Measurements from ENCODE around the gene CCDC97.

CCDC97 gene

DNA sequence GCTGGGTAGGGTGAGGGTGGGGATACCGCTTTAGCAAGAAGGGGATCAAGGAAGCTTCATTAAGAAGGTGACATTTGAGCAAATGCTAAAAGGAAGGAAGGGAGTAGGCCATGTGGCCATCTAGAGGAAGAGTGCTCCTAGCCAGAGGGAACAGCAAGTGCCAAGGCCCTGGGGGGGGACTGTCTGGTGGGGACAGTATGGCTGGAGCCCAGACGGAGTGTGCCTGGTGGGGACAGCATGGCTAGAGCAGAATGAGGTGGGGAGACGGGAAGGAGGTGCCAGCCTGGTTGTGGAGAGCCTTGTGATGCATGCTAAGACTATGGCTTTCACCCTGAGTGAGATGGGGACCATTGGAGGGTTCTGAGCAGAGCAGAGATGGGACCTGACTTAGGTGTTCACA is 45.8 kb downstream of the CCDC97 start:
- Histone ChIP-seq H3K27ac (ENCODE audit: low read depth, low read length) (no peak overlapping the region), H3F3A (ENCODE audit: insufficient read depth) (peaks cover 4% of the 10 kb centered on the region; the same call in 1 of the 2 replicates), H3K4me3 (ENCODE audit: insufficient read depth, low read length, poor library complexity, severe bottlenecking) (no peak overlapping the region), H3K4me2 (ENCODE audit: low read depth, low read length, poor library complexity, severe bottlenecking) (no peak overlapping the region), H3K9me3 (ENCODE audit: insufficient read depth, low read length) (no peaks in the 10 kb centered on the region), H3K36me3 (ENCODE audit: low read length) (no peaks in the 10 kb centered on the region), H3K9me2 (replicated peaks; ENCODE audit: insufficient read depth, low read length) (no peaks in the 10 kb centered on the region), H3K79me2 (ENCODE audit: insufficient read depth, low read length) (peaks cover 25% of the 10 kb centered on the region), H3K9ac (ENCODE audit: low read length) (no peak overlapping the region), H3K27me3 (ENCODE audit: low read length) (no peaks in the 10 kb centered on the region), H2AFZ (ENCODE audit: low read depth, low read length, severe bottlenecking) (no peak overlapping the region), H4K20me1 (ENCODE audit: low read depth, low read length) (peaks cover under 1% of the 10 kb centered on the region; the same call in 1 of the 2 replicates)
- no peak for TF ChIP-seq EZH2phosphoT487 (conservative IDR thresholded peaks at IDR 0.05; ENCODE audit: low read length)
- TF ChIP-seq, protein P1, sequence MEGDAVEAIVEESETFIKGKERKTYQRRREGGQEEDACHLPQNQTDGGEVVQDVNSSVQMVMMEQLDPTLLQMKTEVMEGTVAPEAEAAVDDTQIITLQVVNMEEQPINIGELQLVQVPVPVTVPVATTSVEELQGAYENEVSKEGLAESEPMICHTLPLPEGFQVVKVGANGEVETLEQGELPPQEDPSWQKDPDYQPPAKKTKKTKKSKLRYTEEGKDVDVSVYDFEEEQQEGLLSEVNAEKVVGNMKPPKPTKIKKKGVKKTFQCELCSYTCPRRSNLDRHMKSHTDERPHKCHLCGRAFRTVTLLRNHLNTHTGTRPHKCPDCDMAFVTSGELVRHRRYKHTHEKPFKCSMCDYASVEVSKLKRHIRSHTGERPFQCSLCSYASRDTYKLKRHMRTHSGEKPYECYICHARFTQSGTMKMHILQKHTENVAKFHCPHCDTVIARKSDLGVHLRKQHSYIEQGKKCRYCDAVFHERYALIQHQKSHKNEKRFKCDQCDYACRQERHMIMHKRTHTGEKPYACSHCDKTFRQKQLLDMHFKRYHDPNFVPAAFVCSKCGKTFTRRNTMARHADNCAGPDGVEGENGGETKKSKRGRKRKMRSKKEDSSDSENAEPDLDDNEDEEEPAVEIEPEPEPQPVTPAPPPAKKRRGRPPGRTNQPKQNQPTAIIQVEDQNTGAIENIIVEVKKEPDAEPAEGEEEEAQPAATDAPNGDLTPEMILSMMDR (IDR thresholded peaks at IDR 0.05; ENCODE audit: insufficient read depth, low read length, poor library complexity, severe bottlenecking) = no peak

DNA sequence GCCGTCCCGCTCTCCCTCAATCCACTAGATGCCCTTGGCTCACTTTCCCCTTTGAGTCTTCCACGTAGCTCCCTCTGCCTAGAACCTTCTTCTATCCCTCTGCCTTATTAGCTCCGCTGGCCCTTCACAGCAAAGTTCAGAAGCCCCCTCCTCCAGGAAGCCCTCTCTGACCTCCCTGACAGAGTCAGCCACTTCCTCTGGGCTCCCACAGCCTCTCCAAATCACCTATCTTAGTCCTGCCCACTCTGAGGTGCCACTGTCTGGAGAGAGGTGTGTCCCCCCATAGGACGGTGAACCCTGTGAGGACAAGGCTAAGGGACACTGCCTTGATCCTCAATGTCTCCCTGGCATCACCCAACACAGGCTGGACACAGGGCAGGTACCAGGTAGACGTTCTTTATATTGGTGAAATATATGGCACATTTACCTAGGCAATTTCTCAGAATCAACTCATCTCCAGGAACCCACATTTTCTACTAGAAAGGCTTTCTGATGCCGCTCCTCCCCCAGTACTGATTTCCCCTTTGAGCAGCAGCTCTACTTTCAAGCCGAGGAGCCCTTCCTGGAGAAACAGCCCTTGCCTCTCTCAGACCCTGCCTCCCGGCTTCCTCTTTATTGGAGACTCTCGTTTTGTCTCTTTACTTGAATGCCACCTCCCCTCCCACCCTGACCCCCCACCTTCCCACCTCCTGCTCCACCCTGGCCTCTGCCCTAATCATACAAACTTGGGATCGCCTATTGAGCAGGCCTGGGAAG is 47.2 kb downstream of the CCDC97 start:
- Histone ChIP-seq H3K9me2 (replicated peaks; ENCODE audit: insufficient read depth, low read length) (no peaks in the 10 kb centered on the region), H3K9ac (ENCODE audit: low read length) (no peak overlapping the region), H3K4me2 (ENCODE audit: low read depth, low read length, poor library complexity, severe bottlenecking) (no peak overlapping the region), H3K27ac (ENCODE audit: low read depth, low read length) (no peak overlapping the region), H2AFZ (ENCODE audit: low read depth, low read length, severe bottlenecking) (no peak overlapping the region), H3K27me3 (ENCODE audit: low read length) (no peaks in the 10 kb centered on the region), H3K9me3 (ENCODE audit: insufficient read depth, low read length) (no peaks in the 10 kb centered on the region), H4K20me1 (ENCODE audit: low read depth, low read length) (no peaks in the 10 kb centered on the region), H3K36me3 (ENCODE audit: low read length) (no peaks in the 10 kb centered on the region), H3K4me3 (ENCODE audit: insufficient read depth, low read length, poor library complexity, severe bottlenecking) (no peak overlapping the region), H3F3A (ENCODE audit: insufficient read depth) (0 out of 2 replicates have a peak, but pooled peaks cover 4% of the 10 kb centered on the region), H3K79me2 (ENCODE audit: insufficient read depth, low read length) (peaks cover 11% of the 10 kb centered on the region)
- TF ChIP-seq, protein P1 (IDR thresholded peaks at IDR 0.05; ENCODE audit: insufficient read depth, low read length, poor library complexity, severe bottlenecking) = no peak
- TF ChIP-seq EZH2phosphoT487 (conservative IDR thresholded peaks at IDR 0.05; ENCODE audit: low read length) = no peak

- H3K4me2 ChIP-seq (ENCODE audit: low read depth, low read length, poor library complexity, severe bottlenecking) = no peak overlapping the region
- H3K27me3 ChIP-seq (ENCODE audit: low read length) = no peaks in the 10 kb centered on the region
- no peaks in the 10 kb centered on the region for H3K9me3 ChIP-seq (ENCODE audit: insufficient read depth, low read length)
- no peaks in the 10 kb centered on the region for H3K9me2 ChIP-seq (replicated peaks; ENCODE audit: insufficient read depth, low read length)
- no peaks in the 10 kb centered on the region for H3K36me3 ChIP-seq (ENCODE audit: low read length)
- TF ChIP-seq, protein P1 (IDR thresholded peaks at IDR 0.05; ENCODE audit: insufficient read depth, low read length, poor library complexity, severe bottlenecking) = no peak
- peaks cover 9% of the 10 kb centered on the region; the same call in 1 of the 2 replicates for H3F3A ChIP-seq (ENCODE audit: insufficient read depth)
- H3K4me3 ChIP-seq (ENCODE audit: insufficient read depth, low read length, poor library complexity, severe bottlenecking) = no peak overlapping the region
- no peak overlapping the region for H2AFZ ChIP-seq (ENCODE audit: low read depth, low read length, severe bottlenecking)
- H3K27ac ChIP-seq (ENCODE audit: low read depth, low read length) = no peak overlapping the region
- H4K20me1 ChIP-seq (ENCODE audit: low read depth, low read length) = no peaks in the 10 kb centered on the region
- no peak overlapping the region for H3K9ac ChIP-seq (ENCODE audit: low read length)
- peaks cover 5% of the 10 kb centered on the region for H3K79me2 ChIP-seq (ENCODE audit: insufficient read depth, low read length)
These were observed 47.8 kb downstream of the CCDC97 start for GRCh38 chr19:41357746-41358145.
